H1 (cell line): ENCODE measurements around the gene C3orf22. TPM values are rescaled to one million over a fixed set of nuclear protein-coding genes. Genes with fewer than 3 reads are reported as not detected.

Experiments used
- CTCF ChIA-PET: fragments of 300-600 bp; sonication (Branson Sonifier 250); formaldehyde crosslinking; loops from one replicate; lab custom pipeline; 2021; ENCODE audit not compliant: partially characterized antibody; lab: Charles Lee
- POLR2A ChIA-PET: fragments of 300-600 bp; sonication (Branson Sonifier 250); formaldehyde crosslinking; loops from one replicate; lab custom pipeline; 2021; ENCODE audit warnings: inconsistent platforms; ENCODE audit not compliant: partially characterized antibody; lab: Charles Lee
- DNase-seq, 2 experiments: peaks; one replicate each; pipeline versions ENCODE4 v3.0.0 to v3.0.0-alpha.2; 2010 to 2022; ENCODE audit warnings: low spot score in 2 of 2, low read depth in 1 of 2, mixed read lengths in 1 of 2
- FAIRE-seq: peaks from 2 replicates; lab custom pipeline; 2011; peaks lifted over from hg19 to GRCh38; lab: Jason Lieb, UNC
- H2AFZ ChIP-seq: 2 replicates; pipeline ENCODE4 v1.8.1; 2012; ENCODE audit warnings: low read length, inconsistent platforms
- H2AK5ac ChIP-seq: 2 replicates; pipeline ENCODE4 v1.6.1; 2013; ENCODE audit warnings: low read depth, low read length
- H2BK120ac ChIP-seq: replicated peaks from 2 replicates; pipeline ENCODE3; 2013; ENCODE audit warnings: low read depth, low read length, inconsistent platforms
- H2BK12ac ChIP-seq: 2 replicates; pipeline ENCODE4 v1.6.1; 2013; ENCODE audit warnings: low read depth, low read length
- H2BK15ac ChIP-seq: 2 replicates; pipeline ENCODE4 v1.6.1; 2013; ENCODE audit warnings: low read length
- H2BK20ac ChIP-seq: 2 replicates; pipeline ENCODE4 v1.6.1; 2013; ENCODE audit warnings: low read length
- H2BK5ac ChIP-seq: 2 replicates; pipeline ENCODE4 v1.6.1; 2013; ENCODE audit warnings: low read depth, low read length
- H3K14ac ChIP-seq: 2 replicates; pipeline ENCODE4 v1.6.1; 2013; ENCODE audit warnings: inconsistent platforms; ENCODE audit not compliant: insufficient read length
- H3K18ac ChIP-seq: 2 replicates; pipeline ENCODE4 v1.6.1; 2013; ENCODE audit warnings: low read length; ENCODE audit errors: extremely low read depth
- H3K23ac ChIP-seq: 2 replicates; pipeline ENCODE4 v1.6.1; 2013; ENCODE audit warnings: inconsistent platforms; ENCODE audit not compliant: insufficient read length
- H3K23me2 ChIP-seq: 2 replicates; pipeline ENCODE4 v1.6.1; 2013; ENCODE audit warnings: low read depth, low read length
- H3K27ac ChIP-seq: 2 replicates; pipeline ENCODE4 v1.6.1; 2011; ENCODE audit warnings: low read depth, low read length, inconsistent platforms
- H3K27me3 ChIP-seq, 4 experiments: replicated peaks in 1 of 4; 1 replicate in 1 of 4; 2 replicates in 3 of 4; pipeline versions ENCODE4 v1.6.1 to v1.8.1; 2011 to 2013; ENCODE audit warnings: low read length in 3 of 4, mild to moderate bottlenecking in 3 of 4, inconsistent platforms in 2 of 4, mixed read lengths in 2 of 4, moderate library complexity in 1 of 4; ENCODE audit not compliant: control insufficient read depth in 3 of 4, insufficient read depth in 3 of 4; ENCODE audit errors: extremely low read depth in 1 of 4
- H3K36me3 ChIP-seq, 4 experiments: 2 replicates each; pipeline versions ENCODE4 v1.6.1 to v1.8.1; 2011 to 2013; ENCODE audit warnings: mild to moderate bottlenecking in 4 of 4, low read length in 3 of 4, moderate library complexity in 2 of 4, control low read depth in 1 of 4, inconsistent platforms in 1 of 4; ENCODE audit not compliant: insufficient read depth in 4 of 4, control insufficient read depth in 2 of 4
- H3K4ac ChIP-seq: replicated peaks from 2 replicates; pipeline ENCODE3; 2013; ENCODE audit warnings: low read length, low read depth, mixed read lengths, inconsistent platforms; ENCODE audit not compliant: insufficient read length
- H3K4me1 ChIP-seq, 4 experiments: replicated peaks in 1 of 4; 1 replicate in 1 of 4; 2 replicates in 3 of 4; pipeline versions ENCODE4 v1.6.1 to v1.8.1; 2011 to 2013; ENCODE audit warnings: low read length in 3 of 4, inconsistent platforms in 2 of 4, mixed read lengths in 1 of 4; ENCODE audit not compliant: insufficient read depth in 4 of 4, control insufficient read depth in 3 of 4
- H3K4me2 ChIP-seq, 2 experiments: 2 replicates each; pipeline versions ENCODE4 v1.6.1 to v1.8.1; 2011 to 2013; ENCODE audit warnings: low read depth in 2 of 2, low read length in 2 of 2, control low read depth in 1 of 2, inconsistent platforms in 1 of 2, mild to moderate bottlenecking in 1 of 2; ENCODE audit not compliant: insufficient read depth in 1 of 2
- H3K4me3 ChIP-seq, 4 experiments: fragments of 200-600, 300-600 bp in 1 of 4; sonication (generic), shearing (Covaris generic), sonication (Bioruptor Twin) in 1 of 4; 2 replicates each; pipeline versions ENCODE4 v1.5.1 to v1.8.1; 2011 to 2016; ENCODE audit warnings: low read length in 4 of 4, low read depth in 3 of 4, control low read depth in 2 of 4, inconsistent platforms in 2 of 4, mild to moderate bottlenecking in 2 of 4, mixed read lengths in 1 of 4, moderate library complexity in 1 of 4; ENCODE audit not compliant: insufficient read depth in 2 of 4; ENCODE audit errors: extremely low read depth in 1 of 4
- H3K56ac ChIP-seq: replicated peaks from 2 replicates; pipeline ENCODE3; 2013; ENCODE audit warnings: low read depth, mild to moderate bottlenecking, mixed read lengths, low read length, inconsistent platforms; ENCODE audit not compliant: insufficient read length
- H3K79me1 ChIP-seq: 2 replicates; pipeline ENCODE4 v1.6.1; 2013; ENCODE audit warnings: low read depth, low read length, control low read depth
- H3K79me2 ChIP-seq, 2 experiments: 2 replicates each; pipeline versions ENCODE4 v1.6.1 to v1.8.1; 2012 to 2013; ENCODE audit warnings: low read length in 2 of 2, mild to moderate bottlenecking in 2 of 2, inconsistent platforms in 1 of 2; ENCODE audit not compliant: insufficient read depth in 2 of 2, control insufficient read depth in 1 of 2
- H3K9ac ChIP-seq, 4 experiments: replicated peaks in 1 of 4; 1 replicate in 1 of 4; 2 replicates in 3 of 4; pipeline versions ENCODE4 v1.6.1 to v1.8.1; 2011 to 2013; ENCODE audit warnings: low read depth in 3 of 4, low read length in 3 of 4, control low read depth in 2 of 4, mild to moderate bottlenecking in 2 of 4, moderate library complexity in 2 of 4, inconsistent platforms in 1 of 4; ENCODE audit errors: extremely low read depth in 1 of 4
- H3K9me3 ChIP-seq, 2 experiments: 2 replicates each; pipeline versions ENCODE4 v1.6.1 to v1.8.1; 2012 to 2013; ENCODE audit warnings: mild to moderate bottlenecking in 2 of 2, moderate library complexity in 2 of 2, control low read depth in 1 of 2, inconsistent platforms in 1 of 2, low read depth in 1 of 2, low read length in 1 of 2, mixed read lengths in 1 of 2; ENCODE audit not compliant: insufficient read depth in 2 of 2
- H4K20me1 ChIP-seq, 2 experiments: replicated peaks in 1 of 2; 2 replicates each; pipeline versions ENCODE3 to v1.8.1; 2011 to 2013; ENCODE audit warnings: inconsistent platforms in 2 of 2, low read length in 2 of 2, mild to moderate bottlenecking in 1 of 2; ENCODE audit not compliant: insufficient read depth in 2 of 2, control insufficient read depth in 1 of 2
- H4K5ac ChIP-seq: 2 replicates; pipeline ENCODE4 v1.6.1; 2013; ENCODE audit warnings: low read length, low read depth, mixed read lengths, inconsistent platforms; ENCODE audit not compliant: insufficient read length
- H4K8ac ChIP-seq: 2 replicates; pipeline ENCODE4 v1.8.0; 2013; ENCODE audit warnings: mild to moderate bottlenecking, moderate library complexity, low read length, inconsistent platforms; ENCODE audit not compliant: insufficient read depth; ENCODE audit errors: extremely low read depth
- H4K91ac ChIP-seq: replicated peaks from 2 replicates; pipeline ENCODE3; 2013; ENCODE audit warnings: low read length, mixed read lengths, inconsistent platforms; ENCODE audit not compliant: insufficient read length
- GABPA ChIP-seq: IDR thresholded peaks from 2 replicates; pipeline ENCODE4 v1.6.1; 2011; ENCODE audit warnings: mild to moderate bottlenecking, low read length, moderate library complexity, borderline replicate concordance; ENCODE audit not compliant: insufficient read depth
- RXRA ChIP-seq: IDR thresholded peaks from 2 replicates; pipeline ENCODE4 v1.6.1; 2011; ENCODE audit warnings: low read depth, mild to moderate bottlenecking, low read length, moderate library complexity; ENCODE audit not compliant: insufficient read depth
- SP1 ChIP-seq: IDR thresholded peaks from 2 replicates; pipeline ENCODE4 v1.6.1; 2011; ENCODE audit warnings: low read depth, low read length
- WGBS, 2 experiments: shearing (Covaris generic) in 1 of 2; methylation state at CpG; one replicate each; pipeline versions ENCODE4 v1.1.6 to v1.1.7; 2013 to 2015; ENCODE audit warnings: low lambda C conversion rate in 2 of 2, mixed read lengths in 2 of 2, inconsistent platforms in 1 of 2, low coverage in 1 of 2, missing lambda C conversion rate in 1 of 2; ENCODE audit not compliant: insufficient replicate concordance in 2 of 2, insufficient coverage in 1 of 2, insufficient read length in 1 of 2; ENCODE audit errors: extremely low coverage in 1 of 2, missing lambda C conversion rate in 1 of 2; 5-methylcytosine and 5-hydroxymethylcytosine counted together
- polyA plus RNA-seq, 7 experiments: library from polyadenylated mRNA; depleted of rRNA in 3 of 7; stranded (reverse) in 5 of 7; unstranded in 2 of 7; fragments of >200 nt in 5 of 7; fragments of 200-250 nt in 2 of 7; gene quantifications; 1 replicate in 5 of 7; 2 replicates in 1 of 7; 4 replicates in 1 of 7; pipeline versions ENCODE4 v1.2.1 to v1.2.3, GENCODE V29; 2011 to 2013; ENCODE audit warnings: missing spikeins in 2 of 7, mixed read lengths in 2 of 7
- total RNA-seq: library from RNA; stranded (reverse); fragmentation: NEBNext Ultra II Directional; extraction: Animal tissue kit (Norgen Biotek cat#: 25700); gene quantifications from 2 replicates; pipeline ENCODE4 v1.2.1, GENCODE V29; 2021

The C3orf22 gene
- total and polyA plus RNA-seq, 2 of the 8 experiments (the other 6 are each of a cell fraction or from before 2014, with no cell fraction given) = not detected

GRCh38 chr3:126516936-126517290, 41.8 kb downstream of the C3orf22 start:
- H3K4me3 ChIP-seq = no peak overlapping the region
- H4K8ac ChIP-seq = no peak overlapping the region
- no peak overlapping the region for H2BK5ac ChIP-seq
- no peaks in the 10 kb centered on the region for H4K20me1 ChIP-seq
- H3K4me1 ChIP-seq = no peaks in the 10 kb centered on the region; a peak in 1 of 7 replicates
- no peak overlapping the region for H4K91ac ChIP-seq
- ChIA-PET POLR2A (no interaction called here), CTCF (interaction anchor here (0.8 kb wide), 1 partner anchor 143 kb away, joined by 3 read pairs; no protein-coding TSS in a partner anchor)
- H3K27ac ChIP-seq = no peak overlapping the region
- H2AK5ac ChIP-seq = no peak overlapping the region
- H2BK120ac ChIP-seq = no peak overlapping the region
- H2BK12ac ChIP-seq = no peak overlapping the region
- H2AFZ ChIP-seq = no peak overlapping the region
- DNase-seq (no peak), FAIRE-seq (no peak)
- 94% methylated on average over 9 of the region's 9 CpGs; no CpG with 5 or more reads in 1 of the 2 experiments for WGBS, 2 experiments
- H3K9ac ChIP-seq = no peak overlapping the region
- no peaks in the 10 kb centered on the region for H3K9me3 ChIP-seq
- no peak overlapping the region for H3K56ac ChIP-seq
- H3K18ac ChIP-seq = no peak overlapping the region
- H3K23me2 ChIP-seq = no peaks in the 10 kb centered on the region; the same call in 1 of the 2 replicates
- no peak overlapping the region for H4K5ac ChIP-seq
- no peak overlapping the region for H2BK20ac ChIP-seq
- no peaks in the 10 kb centered on the region for H3K79me2 ChIP-seq
- no peak overlapping the region for H3K4ac ChIP-seq
- H2BK15ac ChIP-seq = no peak overlapping the region
- H3K23ac ChIP-seq = no peak overlapping the region
- H3K36me3 ChIP-seq = no peaks in the 10 kb centered on the region
- H3K4me2 ChIP-seq = no peak overlapping the region
- no peak for TF ChIP-seq SP1
- TF ChIP-seq RXRA = no peak
- no peak for TF ChIP-seq GABPA
- no peaks in the 10 kb centered on the region for H3K79me1 ChIP-seq
- H3K27me3 ChIP-seq = no peaks in the 10 kb centered on the region
- H3K14ac ChIP-seq = no peak overlapping the region
